ENCODE data around the gene NAV2. TPM values are rescaled to one million over a fixed set of nuclear protein-coding genes. Genes with fewer than 3 reads are reported as not detected.
"Not testable (repeated sequence)": the region's sequence is repeated elsewhere in the genome, so short reads cannot be mapped to it uniquely, and the experiment has no call there.

NAV2 gene
- total RNA-seq, 2 experiments from 2014 or later, result 0.26 to 0.67 TPM

- CTCF ChIA-PET, result no interaction called here
- no peaks in the 10 kb centered on the region for H3K36me3 Mint-ChIP-seq
- H3K4me1 Mint-ChIP-seq, result no peaks in the 10 kb centered on the region
- no peak for DNase-seq
- no peak overlapping the region for H3K27ac Mint-ChIP-seq
- no peak for ATAC-seq
- peaks cover 2% of the 10 kb centered on the region for H3K27me3 Mint-ChIP-seq
- H3K9me3 Mint-ChIP-seq (ENCODE audit: low read depth), result no peaks in the 10 kb centered on the region
- H3K4me3 Mint-ChIP-seq, result no peak overlapping the region
These were observed 165.9 kb downstream of the NAV2 start for GRCh38 chr11:19878520-19878919.

GRCh38 chr11:19879307-19880087 lies 166.9 kb downstream of the NAV2 start:
- CTCF ChIA-PET, result no interaction called here
- H3K9me3 Mint-ChIP-seq (ENCODE audit: low read depth), result no peaks in the 10 kb centered on the region
- H3K4me3 Mint-ChIP-seq, result no peak overlapping the region
- H3K36me3 Mint-ChIP-seq, result no peaks in the 10 kb centered on the region
- H3K27me3 Mint-ChIP-seq, result peaks cover 2% of the 10 kb centered on the region
- no peaks in the 10 kb centered on the region for H3K4me1 Mint-ChIP-seq
- DNase-seq (no peak), ATAC-seq (no peak)
- no peak overlapping the region for H3K27ac Mint-ChIP-seq

- H3K27me3 Mint-ChIP-seq, result peaks cover 2% of the 10 kb centered on the region
- H3K4me1 Mint-ChIP-seq, result no peaks in the 10 kb centered on the region
- H3K27ac Mint-ChIP-seq, result no peak overlapping the region
- ATAC-seq (no peak), DNase-seq (no peak)
- H3K36me3 Mint-ChIP-seq, result no peaks in the 10 kb centered on the region
- CTCF ChIA-PET, result no interaction called here
- no peaks in the 10 kb centered on the region for H3K9me3 Mint-ChIP-seq (ENCODE audit: low read depth)
- H3K4me3 Mint-ChIP-seq, result no peak overlapping the region
These were observed 167.4 kb downstream of the NAV2 start for GRCh38 chr11:19880088-19880345.

GRCh38 chr11:19881177-19881576 lies 168.5 kb downstream of the NAV2 start:
- Mint-ChIP-seq H3K27me3 (no peaks in the 10 kb centered on the region), H3K4me1 (no peaks in the 10 kb centered on the region), H3K27ac (no peak overlapping the region), H3K36me3 (no peaks in the 10 kb centered on the region), H3K9me3 (ENCODE audit: low read depth) (no peaks in the 10 kb centered on the region), H3K4me3 (no peak overlapping the region)
- CTCF ChIA-PET, result no interaction called here
- ATAC-seq, result no peak
- DNase-seq, result no peak

- H3K4me3 Mint-ChIP-seq, result no peak overlapping the region
- CTCF ChIA-PET, result no interaction called here
These were observed 169.7 kb downstream of the NAV2 start for GRCh38 chr11:19882356-19882755.

GRCh38 chr11:19886498-19886897 lies 173.9 kb downstream of the NAV2 start:
- no peaks in the 10 kb centered on the region for H3K36me3 Mint-ChIP-seq

More at GRCh38 chr11:19882356-19882755, 169.7 kb downstream of the NAV2 start:
- DNase-seq (no peak), ATAC-seq (no peak)
- H3K4me1 Mint-ChIP-seq, result no peaks in the 10 kb centered on the region
- H3K27me3 Mint-ChIP-seq, result no peaks in the 10 kb centered on the region
- no peaks in the 10 kb centered on the region for H3K36me3 Mint-ChIP-seq
- no peaks in the 10 kb centered on the region for H3K9me3 Mint-ChIP-seq (ENCODE audit: low read depth)
- no peak overlapping the region for H3K27ac Mint-ChIP-seq

GRCh38 chr11:19887842-19888241 lies 175.2 kb downstream of the NAV2 start:
- CTCF ChIA-PET, result no interaction called here

More at GRCh38 chr11:19886498-19886897, 173.9 kb downstream of the NAV2 start:
- Mint-ChIP-seq H3K9me3 (ENCODE audit: low read depth) (no peaks in the 10 kb centered on the region), H3K27me3 (peaks cover 2% of the 10 kb centered on the region), H3K27ac (no peak overlapping the region), H3K4me3 (no peak overlapping the region), H3K4me1 (no peaks in the 10 kb centered on the region)
- ATAC-seq, result no peak
- CTCF ChIA-PET, result interaction anchor here (1.1 kb wide), 1 partner anchor 816 kb away, joined by 3 read pairs; no protein-coding TSS in a partner anchor
- DNase-seq, result no peak

GRCh38 chr11:19889531-19889930 lies 176.9 kb downstream of the NAV2 start:
- H3K27ac Mint-ChIP-seq, result no peak overlapping the region
- DNase-seq (no peak), ATAC-seq (no peak)
- H3K4me1 Mint-ChIP-seq, result no peaks in the 10 kb centered on the region
- CTCF ChIA-PET, result no interaction called here
- H3K27me3 Mint-ChIP-seq, result peaks cover 2% of the 10 kb centered on the region
- no peaks in the 10 kb centered on the region for H3K9me3 Mint-ChIP-seq (ENCODE audit: low read depth)
- no peak overlapping the region for H3K4me3 Mint-ChIP-seq
- no peaks in the 10 kb centered on the region for H3K36me3 Mint-ChIP-seq

More at GRCh38 chr11:19887842-19888241, 175.2 kb downstream of the NAV2 start:
- no peaks in the 10 kb centered on the region for H3K36me3 Mint-ChIP-seq
- no peaks in the 10 kb centered on the region for H3K9me3 Mint-ChIP-seq (ENCODE audit: low read depth)
- no peak for ATAC-seq
- no peak overlapping the region for H3K27ac Mint-ChIP-seq
- no peak overlapping the region for H3K4me3 Mint-ChIP-seq
- H3K4me1 Mint-ChIP-seq, result no peaks in the 10 kb centered on the region
- no peak for DNase-seq
- H3K27me3 Mint-ChIP-seq, result peaks cover 2% of the 10 kb centered on the region

- no peak overlapping the region for H3K4me3 Mint-ChIP-seq
- H3K36me3 Mint-ChIP-seq, result no peaks in the 10 kb centered on the region
- peaks cover 2% of the 10 kb centered on the region for H3K27me3 Mint-ChIP-seq
- H3K9me3 Mint-ChIP-seq (ENCODE audit: low read depth), result no peaks in the 10 kb centered on the region
- DNase-seq (no peak), ATAC-seq (no peak)
- CTCF ChIA-PET, result interaction anchor here (1.0 kb wide), 1 partner anchor 13 kb away, joined by 3 read pairs; no protein-coding TSS in a partner anchor
- H3K27ac Mint-ChIP-seq, result no peak overlapping the region
- no peaks in the 10 kb centered on the region for H3K4me1 Mint-ChIP-seq
These were observed 177.7 kb downstream of the NAV2 start for GRCh38 chr11:19890308-19890707.

GRCh38 chr11:19891022-19891421 lies 178.4 kb downstream of the NAV2 start:
- ATAC-seq (no peak), DNase-seq (no peak)
- no peak overlapping the region for H3K4me3 Mint-ChIP-seq
- no peaks in the 10 kb centered on the region for H3K4me1 Mint-ChIP-seq
- no peak overlapping the region for H3K27ac Mint-ChIP-seq
- no peaks in the 10 kb centered on the region for H3K9me3 Mint-ChIP-seq (ENCODE audit: low read depth)
- H3K27me3 Mint-ChIP-seq, result peaks cover 2% of the 10 kb centered on the region
- CTCF ChIA-PET, result interaction anchor here (1.0 kb wide), 1 partner anchor 13 kb away, joined by 3 read pairs; no protein-coding TSS in a partner anchor
- H3K36me3 Mint-ChIP-seq, result no peaks in the 10 kb centered on the region

GRCh38 chr11:19892387-19892786 lies 179.8 kb downstream of the NAV2 start:
- peaks cover 2% of the 10 kb centered on the region for H3K27me3 Mint-ChIP-seq
- no peak overlapping the region for H3K27ac Mint-ChIP-seq
- no peaks in the 10 kb centered on the region for H3K9me3 Mint-ChIP-seq (ENCODE audit: low read depth)
- no peaks in the 10 kb centered on the region for H3K36me3 Mint-ChIP-seq
- no peak for ATAC-seq
- CTCF ChIA-PET, result no interaction called here
- H3K4me1 Mint-ChIP-seq, result no peaks in the 10 kb centered on the region
- no peak for DNase-seq
- no peak overlapping the region for H3K4me3 Mint-ChIP-seq

GRCh38 chr11:19892876-19893275 lies 180.2 kb downstream of the NAV2 start:
- Mint-ChIP-seq H3K4me3 (no peak overlapping the region), H3K27ac (no peak overlapping the region), H3K4me1 (no peaks in the 10 kb centered on the region), H3K27me3 (peaks cover 2% of the 10 kb centered on the region), H3K9me3 (ENCODE audit: low read depth) (no peaks in the 10 kb centered on the region), H3K36me3 (no peaks in the 10 kb centered on the region)
- CTCF ChIA-PET, result no interaction called here
- ATAC-seq, result no peak
- DNase-seq, result no peak

GRCh38 chr11:19894404-19894803 lies 181.8 kb downstream of the NAV2 start:
- ATAC-seq (no peak), DNase-seq (no peak)
- no peaks in the 10 kb centered on the region for H3K9me3 Mint-ChIP-seq (ENCODE audit: low read depth)
- H3K27ac Mint-ChIP-seq, result no peak overlapping the region
- H3K36me3 Mint-ChIP-seq, result no peaks in the 10 kb centered on the region
- CTCF ChIA-PET, result no interaction called here
- no peaks in the 10 kb centered on the region for H3K4me1 Mint-ChIP-seq
- H3K27me3 Mint-ChIP-seq, result peaks cover 2% of the 10 kb centered on the region
- no peak overlapping the region for H3K4me3 Mint-ChIP-seq

- H3K27ac Mint-ChIP-seq; H3K4me3 Mint-ChIP-seq; CTCF ChIA-PET; ATAC-seq; DNase-seq; H3K4me1 Mint-ChIP-seq; H3K36me3 Mint-ChIP-seq; H3K27me3 Mint-ChIP-seq; H3K9me3 Mint-ChIP-seq (ENCODE audit: low read depth): not testable (repeated sequence)
These were observed 182.4 kb downstream of the NAV2 start for GRCh38 chr11:19895037-19895436.

All from activated CD8-positive, alpha-beta memory T cell treated with anti-CD3 and anti-CD28 coated beads, Interleukin-2, amount 10 ng/mL, durations not matched to agents 7 days and 5 days (primary cell).